OCI-LY7 (cell line): Measurements from ENCODE around the gene ADGRL2. TPM values are rescaled to one million over a fixed set of nuclear protein-coding genes. Genes with fewer than 3 reads are reported as not detected.

Experiments used
- BruUV-seq: library from RNA; stranded (reverse); fragments of 400-500 nt; replicated peaks from 2 replicates; lab custom pipeline; 2021; lab: Mats Ljungman, UMichigan
- CTCF ChIA-PET: fragments of 300-600 bp; sonication (Branson Sonifier 250); formaldehyde crosslinking; loops from one replicate; lab custom pipeline; 2022; ENCODE audit warnings: antibody characterized with exemption; ENCODE audit not compliant: unreplicated experiment; lab: Charles Lee
- POLR2A ChIA-PET: fragments of 300-600 bp; sonication (Branson Sonifier 250); formaldehyde crosslinking; loops from one replicate; lab custom pipeline; 2022; ENCODE audit warnings: antibody characterized with exemption; lab: Charles Lee
- DNase-seq: peaks from one replicate; pipeline ENCODE4 v3.0.0-alpha.2; 2015; ENCODE audit warnings: low spot score
- H2AFZ ChIP-seq: fragments of 200-600 bp; sonication (generic), shearing (Covaris generic); 2 replicates; pipeline ENCODE4 v1.6.1; 2014; ENCODE audit warnings: mild to moderate bottlenecking, antibody characterized with exemption, low read length, moderate library complexity
- H3K27ac ChIP-seq: fragments of 200-600 bp; sonication (generic); 2 replicates; pipeline ENCODE4 v1.5.1; 2014; ENCODE audit warnings: mixed run types, low read depth, mild to moderate bottlenecking, moderate library complexity, low read length, inconsistent platforms; ENCODE audit not compliant: poor library complexity, severe bottlenecking
- H3K36me3 ChIP-seq: fragments of 200-600 bp; sonication (generic); 2 replicates; pipeline ENCODE4 v1.6.1; 2014; ENCODE audit warnings: mild to moderate bottlenecking, antibody characterized with exemption, low read length, moderate library complexity, mixed read lengths; ENCODE audit not compliant: insufficient read depth
- H3K4me1 ChIP-seq: fragments of 200-600 bp; sonication (generic); 2 replicates; pipeline ENCODE4 v1.5.1; 2014; ENCODE audit warnings: mild to moderate bottlenecking, low read length; ENCODE audit not compliant: insufficient read depth, poor library complexity, severe bottlenecking
- H3K4me2 ChIP-seq: fragments of 200-600 bp; sonication (generic); 2 replicates; pipeline ENCODE4 v1.6.1; 2014; ENCODE audit warnings: mild to moderate bottlenecking, low read length
- H3K4me3 ChIP-seq: fragments of 200-600 bp; sonication (generic); 2 replicates; pipeline ENCODE4 v1.5.1; 2014; ENCODE audit warnings: mild to moderate bottlenecking, low read depth, low read length; ENCODE audit not compliant: poor library complexity, severe bottlenecking
- H3K79me2 ChIP-seq: fragments of 200-600 bp; sonication (generic); 2 replicates; pipeline ENCODE4 v1.6.1; 2016; ENCODE audit warnings: low read depth, mild to moderate bottlenecking, low read length, moderate library complexity, mixed read lengths; ENCODE audit not compliant: insufficient read depth
- H3K9me2 ChIP-seq: fragments of 200-600 bp; sonication (generic); 2 replicates; pipeline ENCODE4 v1.6.1; 2016; ENCODE audit warnings: mild to moderate bottlenecking, low read length, mixed read lengths; ENCODE audit not compliant: insufficient read depth
- H3K9me3 ChIP-seq: fragments of 200-600 bp; sonication (generic); 2 replicates; pipeline ENCODE4 v1.6.1; 2014; ENCODE audit warnings: mild to moderate bottlenecking, mixed run types, low read length, mixed read lengths
- H4K20me1 ChIP-seq: fragments of 200-600 bp; sonication (generic); 2 replicates; pipeline ENCODE4 v1.6.1; 2014; ENCODE audit warnings: mild to moderate bottlenecking, antibody characterized with exemption, low read length, moderate library complexity, mixed read lengths; ENCODE audit not compliant: insufficient read depth
- EZH2phosphoT487 ChIP-seq: fragments of 200-600 bp; sonication (generic); IDR thresholded peaks from 2 replicates; pipeline ENCODE4 v1.6.1; 2018; ENCODE audit warnings: low read depth, borderline replicate concordance, mild to moderate bottlenecking, mixed run types, antibody characterized with exemption, low read length, moderate library complexity, mixed read lengths
- intact Hi-C: fragments of 100-400 bp; cut with micrococcal nuclease; formaldehyde crosslinking; loops from one replicate; pipeline ENCODE4 v1.10.0; 2022; ENCODE audit not compliant: unreplicated experiment
- total RNA-seq, 2 experiments: library from RNA; depleted of rRNA in 1 of 2; stranded (reverse); fragments of >200 nt in 1 of 2; shearing (Covaris generic) in 1 of 2; gene quantifications; 2 replicates each; pipeline ENCODE4 v1.2.3, GENCODE V29; 2014 to 2022
- TF ChIP-seq, protein P1 (sequence below): fragments of 200-600 bp; sonication (generic); conservative IDR thresholded peaks from 2 replicates; pipeline ENCODE4 v1.5.1; 2014; ENCODE audit warnings: mild to moderate bottlenecking, antibody characterized with exemption, low read length, moderate library complexity, mixed read lengths

ADGRL2 gene
- total RNA-seq, 2 experiments from 2014 or later: not detected

- H3K4me2 ChIP-seq: no peak overlapping the region
- CTCF ChIA-PET: no interaction called here
These were observed 230.1 kb downstream of the ADGRL2 start for GRCh38 chr1:82030830-82031229.

DNA sequence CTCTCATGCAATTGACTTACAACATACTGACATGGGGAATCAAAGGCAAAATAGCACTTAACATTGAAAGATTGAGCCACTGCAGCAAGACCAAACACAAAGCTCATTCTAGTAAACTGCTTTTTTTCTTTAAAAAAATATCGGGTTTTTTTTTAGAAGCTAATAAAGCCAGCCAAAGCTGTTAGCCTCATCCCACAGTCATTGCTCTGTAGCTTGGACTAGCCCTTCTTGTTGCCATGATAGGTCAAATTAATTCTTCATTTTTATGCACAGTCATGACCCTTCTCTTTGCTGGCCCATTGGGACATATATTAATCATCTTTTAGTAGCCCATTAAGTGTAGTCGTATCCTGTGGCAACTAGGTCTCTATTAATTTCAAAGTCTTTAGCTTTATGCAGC is 231.3 kb downstream of the ADGRL2 start:
- BruUV-seq: no TSS peak
- intact Hi-C loops: no loop called here
- no peak for DNase-seq
- ChIA-PET POLR2A (interaction anchor here (0.6 to 1.1 kb wide), 2 partner anchors 21 to 25 kb away, joined by 3 read pairs; no protein-coding TSS in a partner anchor), CTCF (no interaction called here)
- H3K9me2 ChIP-seq: no peaks in the 10 kb centered on the region
- no peak overlapping the region for H3K4me2 ChIP-seq
- no peak overlapping the region for H3K27ac ChIP-seq
- no peaks in the 10 kb centered on the region for H3K9me3 ChIP-seq
- no peak overlapping the region for H3K4me3 ChIP-seq
- no peaks in the 10 kb centered on the region for H3K36me3 ChIP-seq
- H3K79me2 ChIP-seq: no peaks in the 10 kb centered on the region
- H3K4me1 ChIP-seq: no peaks in the 10 kb centered on the region
- TF ChIP-seq, protein P1, sequence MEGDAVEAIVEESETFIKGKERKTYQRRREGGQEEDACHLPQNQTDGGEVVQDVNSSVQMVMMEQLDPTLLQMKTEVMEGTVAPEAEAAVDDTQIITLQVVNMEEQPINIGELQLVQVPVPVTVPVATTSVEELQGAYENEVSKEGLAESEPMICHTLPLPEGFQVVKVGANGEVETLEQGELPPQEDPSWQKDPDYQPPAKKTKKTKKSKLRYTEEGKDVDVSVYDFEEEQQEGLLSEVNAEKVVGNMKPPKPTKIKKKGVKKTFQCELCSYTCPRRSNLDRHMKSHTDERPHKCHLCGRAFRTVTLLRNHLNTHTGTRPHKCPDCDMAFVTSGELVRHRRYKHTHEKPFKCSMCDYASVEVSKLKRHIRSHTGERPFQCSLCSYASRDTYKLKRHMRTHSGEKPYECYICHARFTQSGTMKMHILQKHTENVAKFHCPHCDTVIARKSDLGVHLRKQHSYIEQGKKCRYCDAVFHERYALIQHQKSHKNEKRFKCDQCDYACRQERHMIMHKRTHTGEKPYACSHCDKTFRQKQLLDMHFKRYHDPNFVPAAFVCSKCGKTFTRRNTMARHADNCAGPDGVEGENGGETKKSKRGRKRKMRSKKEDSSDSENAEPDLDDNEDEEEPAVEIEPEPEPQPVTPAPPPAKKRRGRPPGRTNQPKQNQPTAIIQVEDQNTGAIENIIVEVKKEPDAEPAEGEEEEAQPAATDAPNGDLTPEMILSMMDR: no peak
- no peak for TF ChIP-seq EZH2phosphoT487
- no peaks in the 10 kb centered on the region for H4K20me1 ChIP-seq
- no peak overlapping the region for H2AFZ ChIP-seq

More at GRCh38 chr1:82030830-82031229, 230.1 kb downstream of the ADGRL2 start:
- no peaks in the 10 kb centered on the region for H3K9me3 ChIP-seq
- intact Hi-C loops: no loop called here
- no peaks in the 10 kb centered on the region for H3K79me2 ChIP-seq
- no peak overlapping the region for H2AFZ ChIP-seq
- no peak overlapping the region for H3K27ac ChIP-seq
- no peaks in the 10 kb centered on the region for H3K4me1 ChIP-seq
- no peaks in the 10 kb centered on the region for H3K36me3 ChIP-seq
- no peak for DNase-seq
- TF ChIP-seq EZH2phosphoT487: no peak
- TF ChIP-seq, protein P1: no peak
- POLR2A ChIA-PET: interaction anchor here (0.6 kb wide), 1 partner anchor 161 kb away, joined by 4 read pairs; no protein-coding TSS in a partner anchor
- no peak overlapping the region for H3K4me3 ChIP-seq
- H3K9me2 ChIP-seq: no peaks in the 10 kb centered on the region
- no peaks in the 10 kb centered on the region for H4K20me1 ChIP-seq
- no TSS peak for BruUV-seq

DNA sequence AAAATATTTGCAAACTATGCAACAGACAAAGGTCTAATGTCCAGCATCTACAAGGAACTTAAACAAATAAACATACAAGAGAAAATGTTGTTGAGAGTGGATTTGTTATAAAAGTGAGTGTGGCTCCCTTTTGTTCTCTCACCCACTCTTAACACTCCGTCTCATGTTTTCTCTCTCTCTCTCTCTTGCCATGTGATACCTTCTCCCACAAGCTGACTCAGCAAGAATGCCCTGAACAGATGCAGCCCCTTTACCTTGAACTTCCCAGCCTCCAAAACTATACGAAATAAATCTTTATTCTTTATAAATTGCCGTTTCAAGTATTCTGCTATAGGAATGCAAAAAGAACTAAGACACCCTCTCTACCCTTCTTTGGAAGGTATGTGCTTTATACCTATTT is 234.1 kb downstream of the ADGRL2 start:
- Histone ChIP-seq H2AFZ (no peak overlapping the region), H3K79me2 (no peaks in the 10 kb centered on the region), H3K27ac (no peak overlapping the region), H3K9me3 (no peaks in the 10 kb centered on the region), H3K4me2 (no peak overlapping the region), H3K4me1 (no peaks in the 10 kb centered on the region), H3K4me3 (no peak overlapping the region), H3K36me3 (no peaks in the 10 kb centered on the region), H3K9me2 (no peaks in the 10 kb centered on the region), H4K20me1 (no peaks in the 10 kb centered on the region)
- intact Hi-C loops: no loop called here
- TF ChIP-seq EZH2phosphoT487: no peak
- TF ChIP-seq, protein P1: no peak
- DNase-seq: no peak
- no TSS peak for BruUV-seq
- CTCF ChIA-PET: no interaction called here
- POLR2A ChIA-PET: no interaction called here
